Measurements from ENCODE around the gene FBLIM1.

Gene FBLIM1

GRCh38 chr1:15757575-15758342 is 836 bp upstream of the FBLIM1 start (continued):
- TF ChIP-seq, protein P1, sequence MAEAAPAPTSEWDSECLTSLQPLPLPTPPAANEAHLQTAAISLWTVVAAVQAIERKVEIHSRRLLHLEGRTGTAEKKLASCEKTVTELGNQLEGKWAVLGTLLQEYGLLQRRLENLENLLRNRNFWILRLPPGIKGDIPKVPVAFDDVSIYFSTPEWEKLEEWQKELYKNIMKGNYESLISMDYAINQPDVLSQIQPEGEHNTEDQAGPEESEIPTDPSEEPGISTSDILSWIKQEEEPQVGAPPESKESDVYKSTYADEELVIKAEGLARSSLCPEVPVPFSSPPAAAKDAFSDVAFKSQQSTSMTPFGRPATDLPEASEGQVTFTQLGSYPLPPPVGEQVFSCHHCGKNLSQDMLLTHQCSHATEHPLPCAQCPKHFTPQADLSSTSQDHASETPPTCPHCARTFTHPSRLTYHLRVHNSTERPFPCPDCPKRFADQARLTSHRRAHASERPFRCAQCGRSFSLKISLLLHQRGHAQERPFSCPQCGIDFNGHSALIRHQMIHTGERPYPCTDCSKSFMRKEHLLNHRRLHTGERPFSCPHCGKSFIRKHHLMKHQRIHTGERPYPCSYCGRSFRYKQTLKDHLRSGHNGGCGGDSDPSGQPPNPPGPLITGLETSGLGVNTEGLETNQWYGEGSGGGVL (tag by site-specific recombination; IDR thresholded peaks at IDR 0.05) = no peak
- TF ChIP-seq ZNF692 (tag by site-specific recombination; IDR thresholded peaks at IDR 0.05) = peak; percentile 83
- peak; percentile 16; the same call in 1 of the 2 replicates for TF ChIP-seq SP2 (tag by site-specific recombination; IDR thresholded peaks at IDR 0.05)
- no peak for TF ChIP-seq ELK4 (IDR thresholded peaks at IDR 0.05; ENCODE audit: borderline replicate concordance, low read depth, low read length)
- TF ChIP-seq AEBP2 (tag by site-specific recombination; IDR thresholded peaks at IDR 0.05; ENCODE audit: borderline replicate concordance) = no peak
- TF ChIP-seq ZNF146 (tag by site-specific recombination; IDR thresholded peaks at IDR 0.05) = no peak
- no peak for TF ChIP-seq ZNF274 (IDR thresholded peaks at IDR 0.05; ENCODE audit: low read length)
- TF ChIP-seq ZNF274 (tag by site-specific recombination; IDR thresholded peaks at IDR 0.05; ENCODE audit: borderline replicate concordance) = no peak
- TF ChIP-seq ZNF501 (tag by site-specific recombination; IDR thresholded peaks at IDR 0.05) = no peak
- no peak for TF ChIP-seq KLF1 (tag by site-specific recombination; IDR thresholded peaks at IDR 0.05)
- no peak for TF ChIP-seq INSM2 (tag by site-specific recombination; IDR thresholded peaks at IDR 0.05)
- no peak for TF ChIP-seq EGR2 (tag by site-specific recombination; IDR thresholded peaks at IDR 0.05; ENCODE audit: low read depth)
- TF ChIP-seq, protein P2, sequence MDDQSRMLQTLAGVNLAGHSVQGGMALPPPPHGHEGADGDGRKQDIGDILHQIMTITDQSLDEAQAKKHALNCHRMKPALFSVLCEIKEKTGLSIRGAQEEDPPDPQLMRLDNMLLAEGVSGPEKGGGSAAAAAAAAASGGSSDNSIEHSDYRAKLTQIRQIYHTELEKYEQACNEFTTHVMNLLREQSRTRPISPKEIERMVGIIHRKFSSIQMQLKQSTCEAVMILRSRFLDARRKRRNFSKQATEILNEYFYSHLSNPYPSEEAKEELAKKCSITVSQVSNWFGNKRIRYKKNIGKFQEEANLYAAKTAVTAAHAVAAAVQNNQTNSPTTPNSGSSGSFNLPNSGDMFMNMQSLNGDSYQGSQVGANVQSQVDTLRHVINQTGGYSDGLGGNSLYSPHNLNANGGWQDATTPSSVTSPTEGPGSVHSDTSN (CRISPR knock-in tag; IDR thresholded peaks at IDR 0.05) = no peak
- no peak for TF ChIP-seq OSR2 (tag by site-specific recombination; IDR thresholded peaks at IDR 0.05)
- no peak for TF ChIP-seq ZNF280C (tag by site-specific recombination; IDR thresholded peaks at IDR 0.05)
- TF ChIP-seq, protein P3, sequence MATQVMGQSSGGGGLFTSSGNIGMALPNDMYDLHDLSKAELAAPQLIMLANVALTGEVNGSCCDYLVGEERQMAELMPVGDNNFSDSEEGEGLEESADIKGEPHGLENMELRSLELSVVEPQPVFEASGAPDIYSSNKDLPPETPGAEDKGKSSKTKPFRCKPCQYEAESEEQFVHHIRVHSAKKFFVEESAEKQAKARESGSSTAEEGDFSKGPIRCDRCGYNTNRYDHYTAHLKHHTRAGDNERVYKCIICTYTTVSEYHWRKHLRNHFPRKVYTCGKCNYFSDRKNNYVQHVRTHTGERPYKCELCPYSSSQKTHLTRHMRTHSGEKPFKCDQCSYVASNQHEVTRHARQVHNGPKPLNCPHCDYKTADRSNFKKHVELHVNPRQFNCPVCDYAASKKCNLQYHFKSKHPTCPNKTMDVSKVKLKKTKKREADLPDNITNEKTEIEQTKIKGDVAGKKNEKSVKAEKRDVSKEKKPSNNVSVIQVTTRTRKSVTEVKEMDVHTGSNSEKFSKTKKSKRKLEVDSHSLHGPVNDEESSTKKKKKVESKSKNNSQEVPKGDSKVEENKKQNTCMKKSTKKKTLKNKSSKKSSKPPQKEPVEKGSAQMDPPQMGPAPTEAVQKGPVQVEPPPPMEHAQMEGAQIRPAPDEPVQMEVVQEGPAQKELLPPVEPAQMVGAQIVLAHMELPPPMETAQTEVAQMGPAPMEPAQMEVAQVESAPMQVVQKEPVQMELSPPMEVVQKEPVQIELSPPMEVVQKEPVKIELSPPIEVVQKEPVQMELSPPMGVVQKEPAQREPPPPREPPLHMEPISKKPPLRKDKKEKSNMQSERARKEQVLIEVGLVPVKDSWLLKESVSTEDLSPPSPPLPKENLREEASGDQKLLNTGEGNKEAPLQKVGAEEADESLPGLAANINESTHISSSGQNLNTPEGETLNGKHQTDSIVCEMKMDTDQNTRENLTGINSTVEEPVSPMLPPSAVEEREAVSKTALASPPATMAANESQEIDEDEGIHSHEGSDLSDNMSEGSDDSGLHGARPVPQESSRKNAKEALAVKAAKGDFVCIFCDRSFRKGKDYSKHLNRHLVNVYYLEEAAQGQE (tag by site-specific recombination; IDR thresholded peaks at IDR 0.05) = no peak
- TF ChIP-seq ZNF169 (tag by site-specific recombination; IDR thresholded peaks at IDR 0.05) = no peak
- TF ChIP-seq ZNF791 (tag by site-specific recombination; IDR thresholded peaks at IDR 0.05) = no peak
- no peak for TF ChIP-seq ZXDB (tag by site-specific recombination; IDR thresholded peaks at IDR 0.05)
- TF ChIP-seq ZNF23 (tag by site-specific recombination; IDR thresholded peaks at IDR 0.05; ENCODE audit: borderline replicate concordance) = no peak
- TF ChIP-seq ZFP41 (tag by site-specific recombination; IDR thresholded peaks at IDR 0.05; ENCODE audit: borderline replicate concordance) = no peak
- TF ChIP-seq, protein P4, sequence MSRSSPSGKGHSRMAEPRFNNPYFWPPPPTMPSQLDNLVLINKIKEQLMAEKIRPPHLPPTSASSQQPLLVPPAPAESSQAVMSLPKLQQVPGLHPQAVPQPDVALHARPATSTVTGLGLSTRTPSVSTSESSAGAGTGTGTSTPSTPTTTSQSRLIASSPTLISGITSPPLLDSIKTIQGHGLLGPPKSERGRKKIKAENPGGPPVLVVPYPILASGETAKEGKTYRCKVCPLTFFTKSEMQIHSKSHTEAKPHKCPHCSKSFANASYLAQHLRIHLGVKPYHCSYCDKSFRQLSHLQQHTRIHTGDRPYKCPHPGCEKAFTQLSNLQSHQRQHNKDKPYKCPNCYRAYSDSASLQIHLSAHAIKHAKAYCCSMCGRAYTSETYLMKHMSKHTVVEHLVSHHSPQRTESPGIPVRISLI (tag by site-specific recombination; IDR thresholded peaks at IDR 0.05) = no peak
- TF ChIP-seq ZEB2 (tag by site-specific recombination; IDR thresholded peaks at IDR 0.05) = 0 out of 2 replicates have a peak, but pooled peaks have one; percentile 46

All from HEK293 (cell line).